Neural cell (in vitro differentiated cells): Measurements from ENCODE around the gene TTLL1. TPM values are rescaled to one million over a fixed set of nuclear protein-coding genes. Genes with fewer than 3 reads are reported as not detected.

Experiments
- H2AFZ ChIP-seq: fragments of 200-600, 300-800 bp; sonication (generic), shearing (Covaris generic); 2 replicates; pipeline ENCODE4 v1.6.0; 2014; ENCODE audit warnings: low read depth, mild to moderate bottlenecking, antibody characterized with exemption, low read length, moderate library complexity
- H3F3A ChIP-seq: fragments of 200-600 bp; shearing (Covaris generic); 2 replicates; pipeline ENCODE4 v1.6.1; 2016; ENCODE audit warnings: mild to moderate bottlenecking, moderate library complexity, mixed read lengths, antibody characterized with exemption, low read length; ENCODE audit not compliant: insufficient read depth, poor library complexity, severe bottlenecking
- H3K27ac ChIP-seq: fragments of 200-600, 300-800 bp; sonication (generic), shearing (Covaris generic); 2 replicates; pipeline ENCODE4 v1.5.1; 2014; ENCODE audit warnings: mild to moderate bottlenecking, low read length, moderate library complexity
- H3K27me3 ChIP-seq: fragments of 300-800, 200-600 bp; sonication (generic), shearing (Covaris generic); 2 replicates; pipeline ENCODE4 v1.6.0; 2014; ENCODE audit warnings: mild to moderate bottlenecking, low read depth, low read length, moderate library complexity; ENCODE audit not compliant: insufficient read depth
- H3K36me3 ChIP-seq: fragments of 300-800, 200-600 bp; sonication (generic), shearing (Covaris generic); 2 replicates; pipeline ENCODE4 v1.5.1; 2014; ENCODE audit warnings: mild to moderate bottlenecking, antibody characterized with exemption, low read length, moderate library complexity; ENCODE audit not compliant: insufficient read depth
- H3K4me2 ChIP-seq: fragments of 300-800, 200-600 bp; sonication (generic), shearing (Covaris generic); 2 replicates; pipeline ENCODE4 v1.6.0; 2014; ENCODE audit warnings: mild to moderate bottlenecking, low read length
- H3K4me3 ChIP-seq: fragments of 300-800, 200-600 bp; sonication (generic), shearing (Covaris generic); 2 replicates; pipeline ENCODE4 v1.5.1; 2014; ENCODE audit warnings: mild to moderate bottlenecking, low read length, moderate library complexity
- H3K79me2 ChIP-seq: fragments of 200-600 bp; shearing (Covaris generic); replicated peaks from 2 replicates; pipeline ENCODE4 v1.6.0; 2014; ENCODE audit warnings: mild to moderate bottlenecking, low read length, moderate library complexity; ENCODE audit not compliant: insufficient read depth
- H3K9ac ChIP-seq: fragments of 300-800, 200-600 bp; sonication (generic), shearing (Covaris generic); 2 replicates; pipeline ENCODE4 v1.6.1; 2016; ENCODE audit warnings: mild to moderate bottlenecking, low read length, mixed read lengths
- H3K9me2 ChIP-seq: fragments of 200-600 bp; shearing (Covaris generic); 2 replicates; pipeline ENCODE4 v1.6.1; 2016; ENCODE audit warnings: mild to moderate bottlenecking, low read length, mixed read lengths; ENCODE audit not compliant: insufficient read depth
- H3K9me3 ChIP-seq: fragments of 200-600, 300-800 bp; sonication (generic), shearing (Covaris generic); 2 replicates; pipeline ENCODE4 v1.6.1; 2016; ENCODE audit warnings: mild to moderate bottlenecking, mixed run types, low read length, moderate library complexity, mixed read lengths
- H4K20me1 ChIP-seq: fragments of 200-600 bp; shearing (Covaris generic); 2 replicates; pipeline ENCODE4 v1.6.1; 2016; ENCODE audit warnings: mild to moderate bottlenecking, mixed run types; ENCODE audit not compliant: insufficient read depth
- CTCF ChIP-seq: fragments of 450-650 bp; IDR thresholded peaks from 2 replicates; pipeline ENCODE4 v1.5.1; 2014; ENCODE audit warnings: antibody characterized with exemption, mild to moderate bottlenecking, moderate library complexity; ENCODE audit not compliant: poor library complexity, severe bottlenecking
- EP300 ChIP-seq: fragments of 450-650 bp; conservative IDR thresholded peaks from 2 replicates; pipeline ENCODE4 v1.6.1; 2014; ENCODE audit warnings: antibody characterized with exemption, mild to moderate bottlenecking, moderate library complexity; ENCODE audit not compliant: poor library complexity, severe bottlenecking
- EZH2 ChIP-seq: fragments of 200-600, 300-800 bp; shearing (Covaris generic), sonication (generic); IDR thresholded peaks from 2 replicates; pipeline ENCODE4 v1.6.1; 2014; ENCODE audit warnings: antibody characterized with exemption, low read length, borderline replicate concordance, mild to moderate bottlenecking; ENCODE audit not compliant: insufficient read depth, poor library complexity, severe bottlenecking
- MXI1 ChIP-seq: fragments of 450-650 bp; conservative IDR thresholded peaks from 2 replicates; pipeline ENCODE4 v1.6.1; 2014; ENCODE audit warnings: antibody characterized with exemption, mild to moderate bottlenecking; ENCODE audit not compliant: poor library complexity, severe bottlenecking
- POLR2AphosphoS5 ChIP-seq: IDR thresholded peaks from 2 replicates; pipeline ENCODE4 v1.6.1; 2012
- RAD21 ChIP-seq: fragments of 450-650 bp; conservative IDR thresholded peaks from 2 replicates; pipeline ENCODE4 v1.6.1; 2014; ENCODE audit warnings: antibody characterized with exemption, mild to moderate bottlenecking, moderate library complexity
- REST ChIP-seq: IDR thresholded peaks from 2 replicates; pipeline ENCODE4 v1.6.1; 2012; ENCODE audit warnings: borderline replicate concordance
- SMC3 ChIP-seq: fragments of 450-650 bp; conservative IDR thresholded peaks from 2 replicates; pipeline ENCODE4 v1.6.1; 2014; ENCODE audit warnings: antibody characterized with exemption, mild to moderate bottlenecking, moderate library complexity; ENCODE audit not compliant: poor library complexity
- TAF1 ChIP-seq: IDR thresholded peaks from 2 replicates; pipeline ENCODE4 v1.6.1; 2012; ENCODE audit warnings: low read depth
- polyA plus RNA-seq: library from polyadenylated mRNA; depleted of rRNA; stranded (reverse); fragments of >200 nt; gene quantifications from 2 replicates; pipeline ENCODE4 v1.2.3, GENCODE V29; 2014

Gene TTLL1
- polyA plus RNA-seq, 1 donor from 2014 or later: 36.3 TPM

GRCh38 chr22:43080616-43081015 is 8.6 kb downstream of the TTLL1 start:
- Histone ChIP-seq H2AFZ (no peak overlapping the region), H3K27ac (no peak overlapping the region), H3K27me3 (no peaks in the 10 kb centered on the region), H3K4me3 (no peak overlapping the region), H3F3A (no peaks in the 10 kb centered on the region), H3K9me3 (no peaks in the 10 kb centered on the region), H3K36me3 (no peaks in the 10 kb centered on the region), H3K79me2 (no peaks in the 10 kb centered on the region), H3K9me2 (no peaks in the 10 kb centered on the region), H3K4me2 (no peak overlapping the region), H3K9ac (no peak overlapping the region), H4K20me1 (no peaks in the 10 kb centered on the region)
- TF ChIP-seq TAF1: no peak
- no peak for TF ChIP-seq RAD21
- TF ChIP-seq REST: no peak
- TF ChIP-seq EZH2: no peak
- TF ChIP-seq POLR2AphosphoS5: no peak
- no peak for TF ChIP-seq SMC3
- TF ChIP-seq CTCF: no peak
- no peak for TF ChIP-seq MXI1
- TF ChIP-seq EP300: no peak

GRCh38 chr22:43079742-43080141 is 9.4 kb downstream of the TTLL1 start:
- H3K79me2 ChIP-seq: no peaks in the 10 kb centered on the region
- no peak overlapping the region for H2AFZ ChIP-seq
- H4K20me1 ChIP-seq: no peaks in the 10 kb centered on the region
- H3K9me2 ChIP-seq: no peaks in the 10 kb centered on the region
- no peaks in the 10 kb centered on the region for H3K9me3 ChIP-seq
- TF ChIP-seq RAD21 (no peak), MXI1 (no peak), SMC3 (no peak), EP300 (no peak), POLR2AphosphoS5 (no peak), EZH2 (no peak), REST (no peak), TAF1 (no peak), CTCF (no peak)
- no peak overlapping the region for H3K4me3 ChIP-seq
- no peak overlapping the region for H3K9ac ChIP-seq
- no peak overlapping the region for H3K4me2 ChIP-seq
- no peaks in the 10 kb centered on the region for H3F3A ChIP-seq
- no peaks in the 10 kb centered on the region for H3K27me3 ChIP-seq
- no peaks in the 10 kb centered on the region for H3K36me3 ChIP-seq
- no peak overlapping the region for H3K27ac ChIP-seq
